Activated CD4-positive, alpha-beta T cell treated with anti-CD3 and anti-CD28 coated beads, Interleukin-2, amount 50 U/mL, for 24 hours (primary cell): ENCODE data around the gene GRIN2A.

ENCODE experiments used
- DNase-seq, 2 donors: peaks; one replicate each; pipeline ENCODE4 v3.0.0-alpha.2; 2020; ENCODE audit warnings: low read depth in 1 of 2, low spot score in 1 of 2

The GRIN2A gene

DNA sequence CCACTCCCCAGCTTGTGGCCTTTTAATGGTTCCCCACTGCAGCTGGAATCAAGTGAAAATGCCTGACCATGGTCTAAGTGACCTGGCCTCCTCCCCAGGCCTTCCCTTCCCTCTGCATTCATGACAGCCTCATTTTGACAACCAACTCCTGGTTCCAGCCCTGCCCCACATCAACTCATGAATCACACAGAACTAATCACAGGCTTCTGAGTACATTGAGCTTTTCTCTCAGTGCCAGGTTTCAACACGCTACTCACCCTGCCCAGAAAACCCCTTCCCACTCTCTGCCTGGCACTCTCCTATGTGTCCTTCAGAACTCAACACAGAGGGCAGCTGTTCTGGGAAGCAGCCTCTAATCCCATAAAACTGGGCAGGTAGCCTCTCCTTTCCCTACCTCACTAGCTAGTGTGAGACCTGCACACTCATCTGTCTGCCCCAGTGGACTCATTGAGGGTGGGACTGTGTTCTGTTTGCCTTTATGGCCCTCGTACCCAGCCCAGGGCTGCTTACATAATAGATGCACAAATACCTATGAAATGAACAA, 313.6 kb downstream of the GRIN2A start:
- no peak for DNase-seq

DNA sequence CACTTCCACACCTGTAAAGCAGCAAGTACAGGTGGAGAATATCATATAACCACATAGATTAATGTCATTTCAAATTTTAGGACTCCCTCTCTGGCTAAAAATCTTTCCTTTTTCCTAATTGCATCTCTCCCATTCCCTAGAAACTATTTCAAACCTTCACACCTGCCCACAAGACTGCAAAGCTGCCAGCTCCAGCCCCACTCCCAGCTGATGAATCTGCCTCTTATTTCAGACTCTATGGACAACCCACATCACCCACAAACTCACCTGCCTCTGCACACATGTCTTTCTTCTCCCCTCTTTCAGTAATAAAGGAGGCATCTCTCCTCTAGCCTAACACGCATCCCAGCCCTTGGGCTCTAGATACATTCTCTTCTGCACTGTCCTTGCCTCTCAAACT, 315.1 kb downstream of the GRIN2A start:
- DNase-seq = no peak

DNA sequence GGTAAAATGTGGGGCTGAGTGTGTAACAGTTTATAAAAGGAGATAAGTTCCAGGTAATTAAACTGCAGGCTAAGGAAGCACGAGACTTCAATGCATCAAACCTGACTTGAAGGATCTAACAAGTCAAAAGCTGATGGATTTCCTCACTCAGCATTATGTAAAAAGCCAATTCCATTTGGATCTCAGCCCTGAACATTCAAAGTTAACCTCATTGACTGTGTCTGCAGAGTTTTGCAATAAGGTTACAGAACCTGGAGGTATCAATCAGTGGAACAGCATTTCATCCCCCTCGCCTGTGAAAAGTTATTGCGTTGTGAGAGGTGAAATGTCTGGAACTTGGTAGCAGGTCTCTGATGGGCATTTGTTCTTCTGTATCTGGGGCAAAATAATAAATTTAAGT, 317.8 kb downstream of the GRIN2A start:
- DNase-seq = no peak

GRCh38 chr16:9862327-9862726, 319.9 kb downstream of the GRIN2A start:
- no peak for DNase-seq

DNA sequence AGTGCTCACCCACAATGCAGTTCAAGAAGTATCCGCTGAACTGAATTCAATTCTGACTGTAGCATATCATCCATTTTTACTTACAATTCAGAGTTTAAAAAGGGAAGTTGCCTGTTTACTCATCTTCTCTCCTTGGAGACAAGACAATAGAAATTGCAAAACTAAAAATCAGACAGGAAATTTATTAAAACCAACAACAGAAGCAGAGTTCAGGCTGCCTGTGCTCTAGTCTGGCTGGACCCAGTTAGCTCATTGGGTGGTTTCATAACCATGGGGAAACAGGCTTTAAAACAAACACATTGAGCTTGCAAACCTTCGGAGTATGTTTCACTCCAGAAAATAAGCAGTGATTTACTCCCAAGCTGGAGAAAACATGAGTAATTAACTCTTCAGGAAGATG, 321.4 kb downstream of the GRIN2A start:
- DNase-seq = no peak

- DNase-seq = no peak
These were observed 322.4 kb downstream of the GRIN2A start for GRCh38 chr16:9859701-9860327.

GRCh38 chr16:9854675-9855074, 327.6 kb downstream of the GRIN2A start:
- no peak for DNase-seq

DNA sequence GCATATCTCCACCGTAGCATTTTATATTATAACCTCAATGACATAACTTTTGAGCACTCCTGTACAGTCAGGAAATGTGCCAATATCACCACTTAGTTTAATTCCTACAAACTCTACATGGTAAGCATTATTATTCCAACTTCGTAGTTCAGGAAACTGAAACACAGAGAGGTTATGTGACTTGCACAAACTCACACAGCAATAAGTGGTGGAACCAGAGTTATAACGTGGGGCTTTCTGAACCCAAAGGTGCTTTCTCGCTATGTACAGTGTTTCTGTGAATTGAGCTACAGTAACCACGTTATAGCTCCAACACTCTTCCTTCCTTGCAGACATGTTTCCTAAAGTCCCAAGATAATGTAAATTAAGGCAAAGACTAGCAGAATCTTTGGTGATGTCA, 330.2 kb downstream of the GRIN2A start:
- DNase-seq = no peak

GRCh38 chr16:9850817-9851216, 331.4 kb downstream of the GRIN2A start:
- no peak for DNase-seq

- DNase-seq = no peak
These were observed 332.5 kb downstream of the GRIN2A start for GRCh38 chr16:9849697-9850245.

DNA sequence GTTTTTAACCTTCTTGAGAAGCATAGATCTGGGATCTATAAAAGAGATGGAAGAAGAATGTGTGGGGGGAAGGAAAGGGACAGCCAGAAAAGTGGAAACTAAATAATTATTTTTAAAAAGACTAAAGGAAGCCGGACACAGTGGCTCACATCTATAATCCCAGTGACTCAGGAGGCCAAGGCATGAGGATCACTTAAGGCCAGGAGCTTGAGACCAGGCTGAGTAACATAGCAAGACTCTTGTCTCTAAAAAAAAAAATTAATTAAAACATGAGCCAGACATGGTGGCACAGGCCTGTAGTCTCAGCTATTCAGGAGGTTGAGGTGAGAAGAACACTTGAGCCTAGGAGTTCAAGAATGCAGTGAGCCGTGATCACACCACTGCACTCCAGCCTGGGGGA, 335.1 kb downstream of the GRIN2A start:
- no peak for DNase-seq

DNA sequence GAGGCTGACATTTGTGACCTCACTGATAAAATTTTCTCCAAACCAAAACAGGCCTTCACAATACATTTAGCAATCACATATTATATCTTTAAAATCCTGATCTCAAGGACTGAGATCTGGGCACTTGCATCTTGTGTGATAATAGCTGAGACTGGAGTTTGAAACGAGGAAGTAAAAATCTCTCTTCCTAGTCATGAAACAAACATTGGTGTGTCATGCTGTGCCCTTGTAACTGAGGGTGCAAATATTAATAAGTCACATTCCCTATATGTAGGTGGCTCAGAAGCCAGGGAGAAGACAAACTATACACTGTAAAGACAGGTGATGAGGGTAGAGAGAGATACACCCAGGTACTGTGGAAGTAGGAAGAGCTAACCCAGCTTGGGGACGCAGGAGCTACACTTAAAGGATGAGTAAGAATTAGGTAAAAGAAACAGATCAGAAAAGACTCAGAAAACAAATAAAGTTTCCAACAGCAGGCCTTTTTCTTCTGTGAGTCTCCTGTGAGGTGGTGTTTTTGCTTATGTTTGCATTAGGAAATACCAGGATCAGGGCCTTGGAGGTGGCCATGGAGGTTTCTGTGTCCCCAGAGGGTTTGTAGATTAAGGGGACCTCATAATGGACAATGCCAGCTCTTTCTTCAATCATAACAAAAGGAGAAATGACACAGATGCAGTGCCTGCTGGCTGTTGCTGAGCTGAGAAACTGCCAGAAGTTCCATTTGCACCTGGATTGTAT, 335.7 kb downstream of the GRIN2A start:
- DNase-seq = no peak

GRCh38 chr16:9845661-9846361, 336.4 kb downstream of the GRIN2A start:
- DNase-seq = no peak

DNA sequence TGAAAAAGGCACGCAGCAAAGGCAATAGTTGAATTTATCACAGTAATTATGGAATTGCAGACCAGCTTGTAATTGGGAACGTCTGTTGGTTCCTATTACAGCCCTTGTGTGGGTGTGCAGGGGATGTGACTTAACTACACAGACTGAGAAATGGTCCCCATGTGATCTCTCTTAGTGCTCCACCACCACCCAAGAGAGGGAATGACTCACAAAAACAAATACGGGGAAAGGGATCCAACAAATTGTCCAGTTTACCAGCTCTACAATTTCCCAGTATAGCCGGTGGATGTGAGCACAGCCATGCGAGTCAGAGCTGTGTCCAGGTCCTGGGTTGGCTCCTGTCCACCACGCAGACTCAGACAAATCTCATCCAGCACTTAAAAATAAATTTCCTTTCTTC, 337.9 kb downstream of the GRIN2A start:
- DNase-seq = no peak

- DNase-seq = no peak
These were observed 338.7 kb downstream of the GRIN2A start for GRCh38 chr16:9843424-9844018.

GRCh38 chr16:9840761-9841665, 341.2 kb downstream of the GRIN2A start:
- no peak for DNase-seq

DNA sequence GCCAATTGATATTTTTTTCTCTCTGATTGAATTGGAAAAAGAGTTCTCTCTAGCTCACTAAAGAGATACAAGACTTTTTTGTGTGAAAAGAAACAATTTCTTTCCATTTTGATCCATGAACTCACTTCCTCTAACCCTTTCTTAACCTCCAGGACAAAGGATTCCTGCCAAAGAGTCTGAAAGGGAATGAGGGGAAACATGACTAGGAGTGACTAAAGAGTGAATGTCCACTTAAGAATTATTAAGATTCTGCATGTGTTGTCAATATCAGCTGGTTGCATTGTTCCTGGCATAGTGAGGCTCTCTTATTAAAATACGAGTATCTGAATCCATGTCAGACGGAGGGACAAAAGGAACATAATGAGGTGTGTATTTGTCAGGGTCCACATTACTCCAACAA, 344.7 kb downstream of the GRIN2A start:
- no peak for DNase-seq

DNA sequence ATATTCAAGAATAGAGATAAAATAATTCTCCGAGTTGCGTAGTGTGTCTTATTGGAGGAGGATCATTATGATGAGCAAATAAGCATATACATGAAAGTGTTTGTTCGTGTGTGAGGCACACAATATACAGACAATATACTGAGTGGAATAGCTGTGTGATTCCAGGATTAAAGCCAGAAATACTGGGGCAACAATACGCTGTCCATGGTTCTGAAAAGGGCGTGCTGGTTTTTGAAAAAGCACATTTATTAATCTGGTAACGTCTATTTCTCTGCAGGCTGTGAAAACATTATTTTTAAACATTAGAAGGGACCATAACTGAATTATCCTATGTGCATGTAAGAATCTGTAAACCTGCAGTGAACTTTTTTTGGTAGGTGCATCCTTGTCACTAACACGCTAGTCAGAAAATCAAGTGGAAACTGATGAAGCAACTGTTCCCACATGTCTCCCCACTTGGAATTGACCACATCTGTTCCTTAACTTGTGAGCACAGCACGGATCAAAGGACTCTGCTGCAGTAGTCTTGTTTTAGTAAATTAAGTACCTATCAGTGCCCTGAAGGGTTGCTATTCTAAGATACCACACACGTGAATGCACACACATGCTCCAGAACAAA, 346.0 kb downstream of the GRIN2A start:
- no peak for DNase-seq

GRCh38 chr16:9827062-9827752, 355.0 kb downstream of the GRIN2A start:
- DNase-seq = no peak
